ENCODE measurements around the gene C1QTNF1. TPM values are rescaled to one million over a fixed set of nuclear protein-coding genes. Genes with fewer than 3 reads are reported as not detected.
A peak's percentile ranks its signal among the peaks of the same experiment; 100 is the strongest.

The C1QTNF1 gene
- total RNA-seq, 2 experiments from 2014 or later, result 0.13 to 0.14 TPM

DNA sequence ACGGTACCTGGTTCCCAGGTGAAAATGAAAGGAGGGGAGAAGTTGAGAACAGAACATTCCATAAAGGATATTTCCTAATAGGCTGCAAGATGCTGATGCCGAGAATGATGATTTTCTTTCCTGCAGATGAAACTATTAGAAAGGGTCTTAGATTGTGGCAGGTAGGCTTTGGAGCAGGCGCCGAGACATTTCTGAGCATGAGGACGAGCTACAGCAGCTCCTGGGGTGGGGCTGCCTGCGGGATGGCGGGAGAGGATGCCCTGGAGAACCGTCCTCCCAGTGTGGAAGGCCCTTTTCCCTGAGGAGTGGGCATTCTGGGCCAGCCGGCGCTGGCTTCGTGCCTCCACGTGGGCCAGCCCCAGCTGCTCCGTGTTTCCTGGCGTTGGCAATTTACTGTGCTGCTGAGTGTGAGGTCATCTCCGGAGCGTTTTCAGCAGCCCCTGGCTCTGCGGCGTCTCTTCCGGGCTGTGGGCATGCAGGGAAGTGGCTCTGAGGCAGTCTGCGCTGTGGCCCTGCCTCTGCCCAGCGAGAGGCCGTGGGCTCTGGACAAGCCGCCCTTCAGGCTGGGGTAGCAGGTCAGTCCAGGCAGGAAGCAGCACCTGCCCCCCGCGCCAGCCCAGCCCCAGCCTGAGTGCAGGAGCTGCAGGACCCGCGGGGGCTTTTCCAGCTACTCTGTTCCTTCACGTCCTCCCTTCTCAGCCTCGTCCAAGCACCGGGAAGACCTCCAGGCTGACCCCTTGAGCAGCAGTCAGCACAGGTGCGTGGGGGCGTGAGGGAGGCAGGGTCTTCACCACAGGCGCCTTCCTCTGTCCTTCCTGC lies 62.8 kb downstream of the C1QTNF1 start:
- CTCF ChIA-PET, result interaction anchor here (1.0 to 4.4 kb wide), 15 partner anchors 8 to 327 kb away, joined by 3 to 49 read pairs (median 5); partner anchors contain the start of gene ENGASE
- ATAC-seq (no peak), DNase-seq (no peak)
- Mint-ChIP-seq H3K27me3 (no peaks in the 10 kb centered on the region), H3K36me3 (ENCODE audit: low read depth) (peaks cover 4% of the 10 kb centered on the region), H3K27ac (no peak overlapping the region), H3K4me1 (ENCODE audit: low read depth) (peaks cover 2% of the 10 kb centered on the region), H3K9me3 (no peaks in the 10 kb centered on the region), H3K4me3 (no peak overlapping the region)
- POLR2A ChIA-PET, result no interaction called here
- TF ChIP-seq CTCF (IDR thresholded peaks at IDR 0.05), result no peak
- intact Hi-C loops (cut with micrococcal nuclease), result loop anchor here (5.0 kb wide), 1 partner anchor 305 kb away; no protein-coding TSS in a partner anchor

DNA sequence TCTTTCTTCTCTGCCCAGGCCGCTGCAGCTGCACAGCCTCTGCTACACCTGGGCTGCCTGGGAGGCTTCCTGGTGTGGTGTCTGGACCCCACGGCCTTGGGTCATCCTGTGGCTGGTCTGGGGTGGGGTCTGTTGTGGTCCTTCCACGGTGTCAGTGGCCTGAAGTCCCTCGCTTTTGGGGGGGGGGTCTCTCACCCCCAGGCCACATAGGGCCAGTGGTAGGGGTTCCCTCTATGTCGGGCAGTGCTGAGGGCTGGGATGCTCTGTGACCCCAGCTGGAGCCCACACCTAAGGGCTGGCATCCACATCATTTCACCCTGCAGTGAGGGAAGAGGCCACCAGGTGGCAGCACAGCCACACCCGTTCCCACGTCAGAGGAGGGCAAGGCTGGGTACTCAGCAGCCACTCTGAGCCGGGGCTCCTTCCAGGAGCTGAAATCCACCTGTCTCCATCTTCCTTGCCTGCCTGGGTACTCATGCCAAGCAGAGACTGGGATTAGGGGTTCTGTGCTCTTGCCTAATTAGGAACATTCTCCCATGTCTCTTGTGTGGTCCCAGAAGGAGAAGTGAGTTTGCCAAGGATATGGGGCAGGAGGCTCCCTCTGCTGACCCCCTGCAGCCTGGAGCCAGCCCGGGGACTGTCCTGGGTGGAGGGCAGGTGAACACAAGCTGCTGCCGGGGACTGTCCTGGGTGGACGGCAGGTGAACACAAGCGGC lies 63.6 kb downstream of the C1QTNF1 start:
- no peaks in the 10 kb centered on the region for H3K9me3 Mint-ChIP-seq
- peaks cover 2% of the 10 kb centered on the region for H3K4me1 Mint-ChIP-seq (ENCODE audit: low read depth)
- no peak overlapping the region for H3K4me3 Mint-ChIP-seq
- intact Hi-C loops (cut with micrococcal nuclease), result loop anchor here (5.0 kb wide), 1 partner anchor 305 kb away; no protein-coding TSS in a partner anchor
- ChIA-PET POLR2A (interaction anchor here (1.1 kb wide), 1 partner anchor 13 kb away, joined by 3 read pairs; the partner anchor contains the start of gene ENGASE), CTCF (interaction anchor here (0.7 to 4.4 kb wide), 18 partner anchors 9 to 326 kb away, joined by 3 to 49 read pairs (median 4); partner anchors contain the start of gene ENGASE)
- TF ChIP-seq CTCF (IDR thresholded peaks at IDR 0.05), result peak; percentile 80
- H3K36me3 Mint-ChIP-seq (ENCODE audit: low read depth), result peaks cover 4% of the 10 kb centered on the region
- peak; percentile 85 for DNase-seq
- ATAC-seq, result peak; percentile 93
- no peaks in the 10 kb centered on the region for H3K27me3 Mint-ChIP-seq
- no peak overlapping the region for H3K27ac Mint-ChIP-seq

GRCh38 chr17:79088247-79088996 lies 64.5 kb downstream of the C1QTNF1 start:
- ChIA-PET POLR2A (interaction anchor here (1.1 kb wide), 1 partner anchor 14 kb away, joined by 3 read pairs; the partner anchor contains the start of gene ENGASE), CTCF (interaction anchor here (0.7 to 4.4 kb wide), 17 partner anchors 10 to 325 kb away, joined by 3 to 49 read pairs (median 4); partner anchors contain the start of gene ENGASE)
- H3K27ac Mint-ChIP-seq, result no peak overlapping the region
- DNase-seq (no peak), ATAC-seq (no peak)
- H3K36me3 Mint-ChIP-seq (ENCODE audit: low read depth), result peaks cover 4% of the 10 kb centered on the region
- intact Hi-C loops (cut with micrococcal nuclease), result loop anchor here (5.0 kb wide), 1 partner anchor 304 kb away; no protein-coding TSS in a partner anchor
- H3K4me1 Mint-ChIP-seq (ENCODE audit: low read depth), result peaks cover 5% of the 10 kb centered on the region
- no peak overlapping the region for H3K4me3 Mint-ChIP-seq
- H3K27me3 Mint-ChIP-seq, result no peaks in the 10 kb centered on the region
- H3K9me3 Mint-ChIP-seq, result no peaks in the 10 kb centered on the region
- no peak for TF ChIP-seq CTCF (IDR thresholded peaks at IDR 0.05)

- DNase-seq (no peak), ATAC-seq (no peak)
- CTCF ChIA-PET, result interaction anchor here (1.4 to 4.4 kb wide), 4 partner anchors 43 to 311 kb away, joined by 3 to 49 read pairs (median 8); no protein-coding TSS in a partner anchor
- Mint-ChIP-seq H3K36me3 (ENCODE audit: low read depth) (peaks cover 2% of the 10 kb centered on the region), H3K27ac (no peak overlapping the region), H3K27me3 (no peaks in the 10 kb centered on the region), H3K4me3 (no peak overlapping the region), H3K4me1 (ENCODE audit: low read depth) (peaks cover 7% of the 10 kb centered on the region), H3K9me3 (no peaks in the 10 kb centered on the region)
- intact Hi-C loops (cut with micrococcal nuclease), result loop anchor here (5.0 kb wide), 1 partner anchor 303 kb away; no protein-coding TSS in a partner anchor
- no peak for TF ChIP-seq CTCF (IDR thresholded peaks at IDR 0.05)
- POLR2A ChIA-PET, result interaction anchor here (0.6 to 1.1 kb wide), 3 partner anchors 14 to 299 kb away, joined by 3 to 4 read pairs (median 3); partner anchors contain the start of gene ENGASE
These were observed 65.0 kb downstream of the C1QTNF1 start for GRCh38 chr17:79088997-79089328.

All from activated CD8-positive, alpha-beta T cell treated with anti-CD3 and anti-CD28 coated beads for 36 hours (primary cell).